ENCODE data around the gene RGS12. TPM values are rescaled to one million over a fixed set of nuclear protein-coding genes. Genes with fewer than 3 reads are reported as not detected.

RGS12 gene
- total RNA-seq, 1 donor: 15.1 TPM

DNA sequence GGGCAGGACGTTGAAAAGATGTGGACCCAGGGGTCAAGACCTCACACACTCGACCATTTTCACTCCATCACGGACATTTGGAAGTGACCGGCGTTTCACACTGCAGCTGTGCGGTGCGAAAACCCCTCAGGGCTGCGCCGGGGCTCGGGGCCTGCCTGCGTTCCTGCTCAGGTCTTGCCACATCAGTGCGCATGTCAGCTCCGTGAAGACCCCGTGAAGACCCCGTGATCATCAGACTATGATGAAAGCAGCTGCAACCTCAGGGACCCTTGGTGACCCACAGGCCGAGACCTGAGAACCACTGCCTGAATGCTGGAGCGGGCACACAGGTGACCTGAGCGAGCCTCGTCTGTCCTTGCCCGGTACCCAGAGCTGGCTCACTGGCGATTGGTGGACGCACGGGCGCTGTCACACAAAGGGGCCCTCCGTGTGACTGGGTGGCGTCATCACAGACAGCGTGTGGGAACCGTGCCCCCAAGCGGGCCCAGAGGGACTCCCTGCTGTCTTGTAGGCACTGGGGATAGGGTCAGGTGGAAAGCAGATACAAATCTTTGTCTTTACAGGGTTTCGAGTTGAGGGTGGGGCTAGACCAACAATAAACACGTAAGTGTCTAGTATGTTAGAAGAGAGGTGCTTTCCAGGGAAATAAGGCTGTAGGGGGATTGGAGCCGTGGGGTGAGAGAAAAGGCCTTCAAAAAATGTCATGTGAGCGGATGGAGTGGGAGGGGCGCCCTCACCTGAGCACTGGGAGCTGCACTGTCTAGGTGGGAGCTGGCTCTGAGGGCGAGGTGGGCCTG is 31.2 kb upstream of the RGS12 start:
- no peak overlapping the region for H3K4me3 ChIP-seq (ENCODE audit: low read depth, low read length)
- TF ChIP-seq, protein P1, sequence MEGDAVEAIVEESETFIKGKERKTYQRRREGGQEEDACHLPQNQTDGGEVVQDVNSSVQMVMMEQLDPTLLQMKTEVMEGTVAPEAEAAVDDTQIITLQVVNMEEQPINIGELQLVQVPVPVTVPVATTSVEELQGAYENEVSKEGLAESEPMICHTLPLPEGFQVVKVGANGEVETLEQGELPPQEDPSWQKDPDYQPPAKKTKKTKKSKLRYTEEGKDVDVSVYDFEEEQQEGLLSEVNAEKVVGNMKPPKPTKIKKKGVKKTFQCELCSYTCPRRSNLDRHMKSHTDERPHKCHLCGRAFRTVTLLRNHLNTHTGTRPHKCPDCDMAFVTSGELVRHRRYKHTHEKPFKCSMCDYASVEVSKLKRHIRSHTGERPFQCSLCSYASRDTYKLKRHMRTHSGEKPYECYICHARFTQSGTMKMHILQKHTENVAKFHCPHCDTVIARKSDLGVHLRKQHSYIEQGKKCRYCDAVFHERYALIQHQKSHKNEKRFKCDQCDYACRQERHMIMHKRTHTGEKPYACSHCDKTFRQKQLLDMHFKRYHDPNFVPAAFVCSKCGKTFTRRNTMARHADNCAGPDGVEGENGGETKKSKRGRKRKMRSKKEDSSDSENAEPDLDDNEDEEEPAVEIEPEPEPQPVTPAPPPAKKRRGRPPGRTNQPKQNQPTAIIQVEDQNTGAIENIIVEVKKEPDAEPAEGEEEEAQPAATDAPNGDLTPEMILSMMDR (IDR thresholded peaks at IDR 0.05; ENCODE audit: insufficient read depth, low read length): no peak
- no peak for DNase-seq (ENCODE audit: low read depth)

DNA sequence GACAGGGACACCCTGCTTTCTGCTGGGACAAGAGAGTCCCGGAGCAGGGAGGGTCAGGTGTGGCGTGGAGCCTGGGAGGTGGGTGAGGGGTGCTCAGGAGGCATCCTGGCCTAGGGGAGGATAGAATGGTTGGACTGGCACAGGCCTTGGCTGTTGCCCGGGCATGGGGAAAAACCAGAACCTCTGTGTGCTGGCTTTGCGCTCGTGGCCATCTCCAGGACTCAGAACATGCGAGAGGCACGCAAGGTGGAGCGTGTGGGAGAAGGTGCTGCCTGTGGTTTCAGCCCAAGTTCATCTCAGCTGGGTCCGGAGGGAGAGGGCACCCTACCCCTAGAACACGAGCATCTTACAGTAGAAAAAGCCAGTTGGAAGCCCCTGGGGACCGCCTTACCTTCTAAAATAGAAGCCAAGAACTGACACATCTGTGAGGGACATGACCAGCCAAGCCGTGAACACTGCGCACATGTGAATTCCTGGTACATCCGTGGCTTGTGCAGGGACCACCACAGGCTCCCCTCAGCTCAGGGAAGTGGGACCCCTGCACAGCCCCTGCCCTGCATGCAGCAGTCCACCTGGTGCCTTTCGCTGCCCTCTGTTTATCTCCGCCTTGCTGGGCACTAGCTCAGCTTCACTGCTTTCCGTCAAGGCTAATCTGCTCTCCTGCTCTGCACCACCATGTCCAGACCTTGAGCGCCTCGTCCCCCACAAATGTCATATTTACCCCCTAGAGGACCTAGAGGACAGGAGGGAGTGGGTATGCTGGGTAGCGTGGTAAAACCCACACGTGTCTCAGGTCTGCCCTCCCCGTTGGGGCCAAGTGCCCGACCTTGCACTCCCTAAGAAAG is 30.4 kb upstream of the RGS12 start:
- no peak overlapping the region for H3K4me3 ChIP-seq (ENCODE audit: low read depth, low read length)
- TF ChIP-seq, protein P1 (IDR thresholded peaks at IDR 0.05; ENCODE audit: insufficient read depth, low read length): no peak
- DNase-seq (ENCODE audit: low read depth): no peak

DNA sequence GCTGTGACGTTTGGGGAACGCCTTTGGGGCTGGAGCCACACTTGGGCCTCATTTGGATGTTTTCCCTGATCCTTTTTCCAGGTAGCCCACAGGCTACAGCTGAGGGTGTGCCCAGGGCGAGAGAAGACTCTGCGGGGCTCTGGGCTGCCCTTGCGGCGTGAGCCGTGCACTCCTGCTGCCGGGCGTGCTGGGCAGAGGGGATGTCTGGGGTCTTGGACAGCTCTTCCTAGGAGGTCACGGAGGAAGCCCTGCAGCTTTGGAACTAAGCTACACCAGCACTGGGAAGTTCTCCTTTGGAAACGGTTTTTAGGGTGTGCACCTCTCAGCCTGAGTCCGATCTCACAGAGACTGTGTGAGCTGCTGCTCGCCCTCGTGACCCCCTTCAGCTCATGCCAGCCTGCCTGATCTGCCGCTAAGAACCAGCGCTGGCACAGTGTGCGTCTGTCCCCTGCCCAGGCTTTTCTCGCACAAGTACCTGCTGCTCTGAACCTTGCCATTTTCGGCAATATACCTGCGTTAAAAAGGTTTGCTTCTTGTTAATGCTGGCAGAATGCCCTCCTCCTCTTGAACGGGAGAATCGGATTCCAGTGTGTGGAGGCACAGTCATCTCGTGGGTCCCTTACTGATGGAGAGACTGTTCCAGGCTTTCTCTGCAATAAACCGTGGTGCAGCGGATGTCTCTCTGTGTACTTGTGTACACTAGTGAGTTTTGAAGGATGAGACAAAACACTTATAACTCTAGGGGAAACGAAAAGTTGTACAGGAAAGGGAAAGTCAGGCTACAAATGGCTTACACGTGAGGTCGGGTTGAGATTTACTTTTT is 29.6 kb upstream of the RGS12 start:
- no peak for DNase-seq (ENCODE audit: low read depth)
- no peak overlapping the region for H3K4me3 ChIP-seq (ENCODE audit: low read depth, low read length)
- TF ChIP-seq, protein P1 (IDR thresholded peaks at IDR 0.05; ENCODE audit: insufficient read depth, low read length): no peak

DNA sequence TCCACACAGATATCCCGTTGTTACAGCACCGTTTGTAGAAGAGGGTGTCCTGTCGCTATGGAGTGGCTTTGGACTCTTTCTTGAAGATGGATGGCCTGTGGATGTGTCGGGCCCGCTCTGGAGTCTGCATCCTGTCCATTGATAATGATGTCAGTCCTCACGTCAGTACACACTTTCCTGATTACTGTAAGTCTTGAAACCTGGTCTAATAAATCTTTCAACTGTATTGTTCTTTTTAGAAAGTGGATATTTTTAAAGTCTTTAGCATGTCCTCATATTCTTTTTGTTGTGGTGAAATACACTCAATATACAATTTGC is 29.0 kb upstream of the RGS12 start:
- TF ChIP-seq, protein P1 (IDR thresholded peaks at IDR 0.05; ENCODE audit: insufficient read depth, low read length): no peak
- no peak overlapping the region for H3K4me3 ChIP-seq (ENCODE audit: low read depth, low read length)
- DNase-seq (ENCODE audit: low read depth): no peak

DNA sequence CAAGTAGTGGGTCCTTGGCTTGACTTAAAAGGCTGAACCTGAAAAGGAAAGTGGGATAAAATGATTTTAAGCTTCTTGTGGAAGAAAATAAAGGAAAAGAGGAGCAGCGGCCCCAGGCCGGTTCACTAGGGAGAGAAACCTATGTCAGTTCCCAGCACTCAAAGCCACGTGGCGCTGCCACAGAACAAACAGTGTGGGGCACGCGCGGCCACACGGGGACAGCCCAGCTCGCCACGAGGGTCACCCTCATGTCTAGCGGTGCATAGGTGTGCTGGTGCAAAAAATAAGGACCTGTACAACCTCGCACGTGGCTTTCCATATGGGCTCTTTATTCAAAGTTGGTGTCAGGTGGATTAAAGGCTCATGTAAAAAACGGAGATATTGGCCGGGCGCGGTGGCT is 26.7 kb upstream of the RGS12 start:
- H3K4me3 ChIP-seq (ENCODE audit: low read depth, low read length): no peak overlapping the region
- no peak for DNase-seq (ENCODE audit: low read depth)
- TF ChIP-seq, protein P1 (IDR thresholded peaks at IDR 0.05; ENCODE audit: insufficient read depth, low read length): no peak

DNA sequence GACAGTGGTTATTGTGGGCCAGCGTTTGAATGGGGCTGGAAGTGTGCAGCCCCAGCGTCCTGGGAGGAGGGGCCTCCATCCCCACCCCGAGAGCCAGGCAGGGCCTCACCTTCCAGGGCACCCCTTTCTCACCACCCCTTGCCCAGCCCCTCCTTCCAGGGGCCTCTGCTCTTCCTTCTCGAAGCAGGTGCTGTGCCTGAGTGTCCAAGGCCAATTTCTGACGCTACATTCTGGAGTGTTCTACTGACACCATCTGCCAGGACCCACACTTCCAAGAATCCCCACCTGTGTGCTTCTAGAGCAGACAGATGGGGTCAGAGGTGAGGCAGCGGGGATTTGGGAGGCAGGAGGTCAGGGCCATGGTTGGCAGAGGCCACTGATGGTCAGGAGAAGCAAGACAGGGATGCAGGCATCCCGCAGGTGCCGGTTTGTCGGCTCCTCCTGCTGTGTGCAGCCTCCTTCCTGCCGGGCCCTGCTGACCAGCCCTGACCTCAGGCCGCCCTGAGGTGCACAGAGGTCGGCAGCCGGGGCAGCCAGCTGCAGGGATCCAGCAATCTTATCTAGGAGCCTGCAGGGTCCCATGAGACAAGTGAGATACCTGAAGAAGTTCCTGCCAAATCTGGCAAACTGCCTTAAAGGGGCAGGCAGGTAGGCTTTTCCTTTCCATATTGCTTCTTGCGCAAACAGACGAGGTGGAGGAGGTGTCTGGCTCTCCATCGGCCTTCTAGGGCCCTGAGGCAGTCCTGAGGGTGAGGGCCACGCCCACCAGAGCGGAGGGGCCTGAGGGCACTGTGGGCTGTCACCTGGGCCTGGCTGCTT is 25.0 kb upstream of the RGS12 start:
- TF ChIP-seq, protein P1 (IDR thresholded peaks at IDR 0.05; ENCODE audit: insufficient read depth, low read length): no peak
- no peak overlapping the region for H3K4me3 ChIP-seq (ENCODE audit: low read depth, low read length)
- no peak for DNase-seq (ENCODE audit: low read depth)
